ENCODE results near the gene A1CF.

Gene A1CF

DNA sequence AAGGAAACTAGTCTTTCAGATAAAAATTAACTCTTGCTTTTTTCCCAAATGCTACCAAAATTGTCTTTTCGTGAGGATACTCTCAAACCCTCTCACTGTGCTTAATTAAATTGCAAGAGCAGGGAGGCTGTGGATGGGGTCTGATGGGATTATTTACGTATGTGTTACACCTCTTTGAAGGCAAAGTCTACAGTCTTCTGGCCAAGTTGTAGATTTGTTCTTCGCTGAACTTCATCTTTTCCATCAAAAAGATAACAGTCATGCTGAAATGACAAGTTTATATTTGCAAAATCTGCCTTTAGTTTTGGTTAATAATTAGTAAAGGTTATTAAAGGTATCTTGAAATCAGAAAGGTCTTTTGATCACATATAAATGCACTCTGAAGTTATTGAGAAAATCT, 22.7 kb downstream of the A1CF start:
- no peak for DNase-seq (ENCODE audit: low spot score)

DNA sequence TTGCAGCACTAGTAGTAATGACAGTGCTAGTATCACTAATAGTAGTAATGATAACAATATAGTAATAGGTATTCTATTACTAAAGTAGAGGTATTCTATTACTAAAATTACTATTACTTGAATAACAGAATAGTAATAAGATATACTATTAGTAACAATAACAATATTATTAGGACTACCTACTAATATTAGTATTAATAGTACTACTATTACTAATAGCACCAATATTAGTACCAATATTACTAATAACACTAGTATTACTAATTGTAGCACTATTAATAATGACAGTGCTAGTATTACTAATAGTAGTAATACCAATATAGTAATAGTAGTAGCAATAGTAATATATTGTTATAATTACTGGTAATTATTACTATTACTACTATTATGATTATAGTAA, 24.1 kb downstream of the A1CF start:
- no peak for DNase-seq (ENCODE audit: low spot score)

DNA sequence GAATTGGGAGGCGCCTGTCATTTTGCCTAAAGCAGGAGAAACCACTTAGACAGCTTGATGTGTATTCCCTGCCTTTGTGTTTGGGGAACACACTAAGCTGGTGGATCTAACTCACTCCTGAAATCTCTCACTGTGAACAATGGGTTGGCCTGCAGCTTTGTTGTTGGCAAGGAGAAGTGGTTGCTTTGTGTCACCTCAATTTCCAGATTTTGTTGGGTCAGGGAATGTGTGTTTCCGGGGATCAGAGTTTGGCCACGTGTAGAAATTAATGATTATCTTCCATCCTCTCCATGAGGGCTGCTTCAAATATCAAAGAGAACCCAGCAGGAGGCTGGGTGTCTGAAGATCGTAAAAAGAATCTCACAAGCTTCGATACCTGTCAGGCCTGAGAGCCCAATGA, 27.8 kb downstream of the A1CF start:
- DNase-seq (ENCODE audit: low spot score), result no peak

DNA sequence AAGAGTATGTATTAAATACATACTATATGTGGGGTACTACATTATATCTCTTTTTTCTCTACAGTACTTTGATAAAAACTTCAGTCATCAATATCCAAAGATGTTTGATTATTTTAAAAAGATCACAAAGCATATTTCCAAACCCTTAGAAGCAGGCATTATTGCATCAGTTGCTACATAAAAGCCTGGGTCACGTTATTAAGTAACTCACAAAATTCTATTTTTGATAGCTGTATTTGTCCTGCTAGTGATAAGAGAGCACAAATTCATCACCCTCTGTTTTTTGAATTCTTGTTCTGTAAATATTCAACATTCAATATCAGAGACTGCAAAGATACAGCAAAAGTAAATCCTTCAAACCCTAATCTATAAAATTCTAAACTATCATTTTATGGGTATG, 30.0 kb downstream of the A1CF start:
- DNase-seq (ENCODE audit: low spot score), result no peak

DNA sequence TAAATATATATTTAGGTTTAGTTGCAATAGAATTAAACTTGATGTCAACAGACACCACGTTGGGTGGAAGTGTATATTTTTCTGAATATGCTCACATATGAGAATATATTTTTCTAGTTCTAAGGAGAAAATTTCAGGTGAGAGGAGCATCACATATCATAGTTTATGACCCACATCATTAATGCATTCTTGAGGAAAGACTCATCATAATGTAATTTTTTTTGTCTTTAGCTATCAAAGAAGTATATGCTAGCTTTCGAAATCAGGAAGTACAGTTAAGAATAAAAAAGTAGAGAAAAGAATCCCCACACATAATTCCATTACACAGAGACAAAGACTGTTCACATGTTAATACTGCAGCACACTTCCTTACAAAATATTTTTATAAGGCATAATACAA, 30.4 kb downstream of the A1CF start:
- DNase-seq (ENCODE audit: low spot score), result no peak

DNA sequence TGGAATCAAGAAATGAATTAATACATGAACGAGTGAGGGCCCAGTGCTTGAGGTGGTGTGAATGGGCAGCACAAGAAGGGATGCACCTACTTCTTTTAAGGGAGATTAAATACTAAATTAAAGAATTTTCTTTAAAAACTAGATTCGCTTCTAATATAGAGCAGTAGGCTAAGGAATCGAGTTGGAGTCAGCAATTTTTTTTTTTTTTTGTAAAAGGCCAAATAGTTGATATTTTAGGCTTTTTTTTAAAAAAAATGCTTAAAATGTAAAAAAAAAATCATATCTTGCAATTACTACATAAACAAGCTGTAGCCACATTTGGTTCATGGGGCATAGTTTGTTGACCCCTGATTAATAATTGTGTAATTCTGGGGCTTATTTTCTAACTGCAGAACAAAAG, 31.9 kb downstream of the A1CF start:
- DNase-seq (ENCODE audit: low spot score), result no peak

DNA sequence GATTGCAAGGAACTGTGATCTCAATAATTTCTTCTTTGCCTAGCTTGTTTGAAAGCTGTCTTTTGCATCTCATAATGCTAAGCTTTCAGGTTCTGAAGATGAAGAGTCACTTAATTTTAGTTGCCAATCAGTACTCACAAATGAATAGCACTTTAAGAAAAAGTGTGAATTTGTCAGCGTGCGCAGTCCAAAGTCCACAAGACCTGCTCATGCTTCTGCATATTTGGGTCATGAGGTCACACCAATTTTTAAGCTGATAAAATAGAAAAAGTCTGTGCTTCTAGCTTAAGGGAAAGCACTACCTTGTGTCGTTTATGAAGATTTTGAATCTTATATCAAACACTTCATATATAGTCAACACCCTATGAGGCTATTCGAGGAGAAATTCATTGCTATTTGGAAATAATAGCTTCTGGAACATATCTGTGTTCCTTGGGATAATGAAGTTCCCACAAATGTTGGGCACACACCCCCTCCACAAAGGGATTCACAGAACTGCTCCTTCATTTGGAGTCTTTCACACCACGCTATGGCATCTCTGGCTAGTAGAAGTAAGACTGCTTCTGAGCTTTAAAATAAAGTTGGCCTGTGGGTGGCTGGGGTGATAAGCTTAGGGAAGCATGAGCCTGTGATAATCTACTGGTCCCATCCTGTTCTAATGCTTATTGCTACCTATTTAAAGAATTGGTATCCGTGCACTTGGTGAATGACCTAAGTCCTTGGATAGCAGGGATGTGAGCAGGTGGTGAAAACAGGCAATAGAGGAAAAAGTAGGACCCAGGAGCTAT, 33.3 kb downstream of the A1CF start:
- no peak for DNase-seq (ENCODE audit: low spot score)

DNA sequence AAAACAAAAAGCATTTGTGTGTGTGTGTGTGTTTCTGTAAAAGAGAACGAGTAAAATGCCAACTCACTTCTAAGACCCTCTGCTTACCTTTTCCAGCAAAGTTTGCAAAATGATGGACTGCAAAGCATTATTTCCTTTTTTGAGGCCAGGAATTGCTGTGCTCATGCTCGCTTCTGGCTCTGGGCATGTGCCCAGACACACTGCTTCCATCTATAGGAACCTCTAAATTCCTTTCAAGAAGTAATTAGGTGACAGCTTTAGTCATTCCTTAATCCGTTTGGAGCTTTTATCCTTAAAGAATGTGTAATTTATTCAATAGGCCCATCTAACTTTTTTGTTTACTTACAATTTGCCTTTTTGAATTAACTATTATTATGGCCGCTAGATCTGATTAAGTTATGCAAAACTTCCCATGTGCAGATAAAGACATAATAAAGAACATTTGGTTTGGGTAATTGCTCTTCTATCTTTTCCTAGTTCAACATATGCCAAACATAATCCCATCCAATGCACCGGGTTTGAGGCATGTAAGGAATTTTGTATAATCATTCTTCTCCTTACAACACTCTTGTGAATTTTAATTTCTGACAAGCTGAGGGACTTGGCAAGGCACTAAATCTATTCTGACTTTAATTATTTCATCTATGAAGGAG, 34.7 kb downstream of the A1CF start:
- DNase-seq (ENCODE audit: low spot score), result no peak

DNA sequence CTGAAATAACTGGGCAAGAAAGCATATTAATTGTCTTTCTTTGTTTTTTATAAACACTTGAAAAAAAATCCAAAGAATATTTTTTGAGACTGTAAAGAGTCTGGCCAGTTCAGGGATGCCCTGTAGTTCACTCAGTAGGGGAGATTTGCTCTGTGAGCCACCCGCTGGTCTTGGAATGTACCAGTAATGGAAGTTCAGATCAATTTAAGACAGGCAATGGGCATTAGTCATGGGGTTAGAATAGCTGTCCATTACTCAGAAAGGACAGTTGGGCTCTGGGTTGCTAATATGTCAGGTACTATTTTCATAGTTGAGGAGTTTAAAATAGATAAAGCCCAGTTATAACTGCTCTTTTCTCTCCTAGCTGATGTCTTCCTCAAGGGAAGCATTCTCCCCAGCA, 38.7 kb downstream of the A1CF start:
- DNase-seq (ENCODE audit: low spot score), result no peak

DNA sequence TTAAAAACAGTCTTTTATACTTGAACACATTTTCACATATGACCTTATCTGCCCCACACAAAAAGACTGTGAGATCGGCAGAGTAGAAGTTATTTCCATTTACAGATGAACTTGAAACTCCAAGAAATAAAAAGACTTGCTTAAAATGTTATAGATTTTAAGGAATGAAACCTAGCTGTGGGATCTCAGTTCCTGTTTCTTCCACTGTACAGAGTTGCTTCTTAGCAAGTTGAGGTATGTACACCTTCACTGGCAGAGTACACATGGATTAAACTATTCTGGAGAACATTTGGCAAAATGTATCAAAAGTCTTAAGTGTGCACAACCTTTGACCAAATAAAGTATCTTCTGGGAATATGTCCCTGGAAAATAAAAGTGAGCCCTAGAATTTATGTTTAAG, 48.3 kb downstream of the A1CF start:
- no peak for DNase-seq (ENCODE audit: low spot score)

DNA sequence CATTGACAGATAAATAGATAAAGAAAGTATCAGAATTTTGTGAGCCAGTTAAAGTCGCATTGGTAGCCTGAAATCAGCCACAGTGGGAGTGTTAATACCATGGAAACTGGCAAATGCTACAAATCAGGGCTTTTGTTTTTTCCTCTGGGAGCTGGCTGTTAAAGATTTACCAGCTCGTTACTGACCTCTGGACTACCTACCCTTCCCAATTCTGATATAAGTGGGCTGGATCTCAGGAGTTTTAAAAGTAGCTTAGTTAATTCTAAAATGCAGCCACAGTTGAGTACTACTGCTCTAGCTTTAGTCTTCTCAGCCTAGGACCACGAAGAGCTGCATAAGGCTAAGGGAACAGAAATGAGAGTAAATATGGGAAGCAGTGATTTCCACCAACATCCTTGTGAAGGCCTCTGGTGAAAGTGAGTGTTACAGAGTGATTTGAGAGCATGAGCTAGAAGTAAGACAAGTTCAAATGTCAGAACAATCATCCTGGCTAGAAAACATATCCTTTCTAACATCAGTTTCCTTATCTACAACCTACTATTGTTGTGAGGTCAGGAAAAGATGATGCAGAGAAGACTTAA, 53.2 kb downstream of the A1CF start:
- DNase-seq (ENCODE audit: low spot score), result no peak

DNA sequence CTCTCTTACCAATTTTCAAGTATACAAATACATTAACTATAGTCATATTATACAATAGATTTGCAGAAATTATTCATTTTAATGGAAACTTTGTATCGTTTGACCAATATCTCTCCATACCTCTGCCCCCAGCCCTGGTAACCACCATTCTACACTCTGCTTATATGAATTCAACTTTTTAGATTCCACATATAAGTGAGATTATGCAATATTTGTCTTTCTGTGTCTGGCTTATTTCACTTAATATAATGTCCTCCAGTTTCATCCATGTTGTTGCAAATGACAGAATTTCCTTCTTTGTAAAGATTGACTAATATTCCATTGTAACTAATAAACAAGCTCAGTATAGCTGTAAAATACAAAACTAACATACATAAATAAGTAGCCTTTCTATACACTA, 55.4 kb downstream of the A1CF start:
- no peak for DNase-seq (ENCODE audit: low spot score)

DNA sequence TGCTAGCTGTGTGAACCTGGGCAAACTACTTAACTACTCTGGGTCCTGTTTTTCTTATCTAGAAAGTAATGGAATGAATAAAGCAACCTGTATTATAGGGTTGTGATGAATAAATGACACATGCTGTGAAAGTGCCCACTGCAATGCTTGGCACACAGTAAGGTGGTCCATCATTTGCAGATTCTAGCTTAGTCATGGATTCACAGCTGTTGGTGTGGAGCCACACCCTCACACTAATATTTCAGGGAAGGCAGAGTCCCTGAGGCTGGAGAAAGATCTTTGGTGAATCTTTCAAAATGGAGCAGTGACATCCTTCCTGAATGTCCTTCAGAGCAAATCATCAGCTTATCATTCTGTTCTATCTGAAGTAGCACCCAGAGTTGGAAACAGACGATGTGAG, 60.6 kb downstream of the A1CF start:
- no peak for DNase-seq (ENCODE audit: low spot score)

DNA sequence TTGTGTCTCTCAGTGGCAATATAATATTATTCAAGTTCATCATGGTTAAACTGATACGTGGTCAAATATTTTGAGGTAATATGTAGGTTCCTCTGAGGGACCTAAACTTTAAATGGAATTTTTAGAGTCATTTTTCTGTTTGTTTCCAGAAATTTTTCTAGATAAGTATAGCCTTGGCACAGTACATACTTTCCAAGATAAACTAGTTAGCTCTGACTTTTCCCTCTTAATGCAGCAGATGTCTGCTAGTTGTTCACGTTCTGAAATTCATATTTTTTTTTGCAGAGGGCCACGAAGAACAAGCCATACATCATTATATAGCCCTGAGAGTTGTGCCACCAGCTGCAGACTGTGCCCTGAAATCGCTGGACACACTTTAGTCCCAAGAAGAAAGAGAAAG, 61.6 kb downstream of the A1CF start:
- no peak for DNase-seq (ENCODE audit: low spot score)

DNA sequence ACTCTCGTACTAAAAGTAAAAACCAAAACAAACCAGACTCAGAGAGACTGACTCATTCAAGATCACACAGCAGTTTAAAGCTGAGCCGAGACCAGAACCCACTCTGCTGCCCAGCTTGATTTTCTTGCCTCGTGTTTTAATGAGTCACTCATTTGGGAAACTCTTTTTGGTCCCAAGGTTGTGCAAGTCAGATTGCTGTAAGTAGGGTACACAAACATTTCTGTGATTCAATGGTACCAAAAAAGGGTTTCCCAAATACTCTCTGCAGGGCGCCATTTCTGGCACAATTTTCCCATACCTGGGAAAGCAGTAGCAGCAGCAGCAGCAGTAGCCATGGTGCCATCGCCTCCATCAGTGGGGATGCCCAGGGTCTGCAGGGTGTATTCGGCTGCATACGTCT, 75.8 kb downstream of the A1CF start:
- no peak for DNase-seq (ENCODE audit: low spot score)

DNA sequence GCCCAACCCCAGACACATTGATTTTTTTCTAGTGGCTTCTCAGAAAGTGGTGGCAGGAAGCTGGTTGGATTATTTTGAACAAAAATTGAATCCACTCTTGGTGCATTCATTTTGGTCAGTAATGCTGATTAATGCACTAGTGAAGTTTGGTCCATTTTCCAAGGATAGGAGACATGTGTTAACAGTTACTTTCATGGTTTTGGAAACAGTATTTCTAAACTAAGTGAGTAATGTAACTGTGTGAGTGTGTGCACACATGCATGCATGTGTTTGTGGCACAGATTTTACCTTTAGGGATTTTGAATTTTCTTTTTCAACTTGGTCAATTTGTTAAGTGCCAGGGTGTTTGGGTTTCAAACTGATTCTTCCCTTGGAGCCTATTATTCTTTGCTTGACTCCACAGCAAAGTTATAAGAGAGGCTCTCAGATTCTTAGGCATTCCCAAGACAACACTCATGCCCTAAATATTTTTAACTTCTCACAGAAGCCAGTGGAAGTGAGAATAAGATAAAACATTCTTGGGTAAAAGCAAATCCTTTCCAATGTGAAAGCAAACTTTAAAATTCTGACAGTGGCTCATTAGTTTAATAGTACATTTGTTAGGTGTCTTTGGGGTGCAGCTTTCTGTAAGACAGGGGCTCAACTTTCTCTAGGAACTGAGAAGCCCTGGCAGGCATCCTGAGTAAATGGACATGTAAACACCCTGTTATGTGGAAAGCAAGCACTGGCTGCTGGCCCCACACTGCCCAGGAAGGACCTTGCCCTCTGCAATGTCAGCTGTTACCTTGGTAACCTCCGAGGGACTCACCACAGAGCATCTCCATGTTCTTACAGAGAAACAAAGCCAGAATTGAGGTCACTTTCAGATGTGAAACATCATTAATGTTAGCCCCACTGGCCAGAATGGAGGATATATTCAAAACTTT, 77.3 kb downstream of the A1CF start:
- no peak for DNase-seq (ENCODE audit: low spot score)

DNA sequence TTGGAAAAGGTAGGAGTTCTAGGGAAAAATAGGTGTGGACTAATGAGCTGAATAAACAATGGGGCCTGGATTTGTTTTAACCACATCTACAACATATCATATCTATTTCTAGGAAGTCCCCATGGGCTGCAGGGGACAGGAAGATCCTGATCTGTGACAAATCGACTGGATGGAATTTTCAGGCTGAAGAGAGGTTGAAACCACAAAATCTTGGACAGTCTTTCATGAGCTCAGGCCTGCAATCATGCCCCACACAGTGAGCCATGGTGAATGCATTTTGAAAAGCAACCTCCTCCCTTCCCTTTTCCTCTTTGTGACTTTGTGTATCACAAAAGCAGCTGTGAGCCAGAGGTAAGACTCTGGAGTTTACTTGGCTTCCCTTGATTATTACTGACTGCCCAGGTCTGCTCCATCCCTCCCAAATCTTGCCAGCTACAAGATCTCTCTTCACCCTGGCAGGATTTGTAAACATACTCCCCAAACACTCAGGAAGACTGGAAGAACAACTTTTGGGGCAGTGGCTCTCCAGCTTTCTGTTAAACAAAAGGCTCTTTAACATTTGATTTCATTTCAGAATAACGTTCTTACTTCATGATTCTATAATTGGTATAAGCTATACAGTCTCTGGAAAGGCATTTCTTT, 79.3 kb downstream of the A1CF start:
- no peak for DNase-seq (ENCODE audit: low spot score)

DNA sequence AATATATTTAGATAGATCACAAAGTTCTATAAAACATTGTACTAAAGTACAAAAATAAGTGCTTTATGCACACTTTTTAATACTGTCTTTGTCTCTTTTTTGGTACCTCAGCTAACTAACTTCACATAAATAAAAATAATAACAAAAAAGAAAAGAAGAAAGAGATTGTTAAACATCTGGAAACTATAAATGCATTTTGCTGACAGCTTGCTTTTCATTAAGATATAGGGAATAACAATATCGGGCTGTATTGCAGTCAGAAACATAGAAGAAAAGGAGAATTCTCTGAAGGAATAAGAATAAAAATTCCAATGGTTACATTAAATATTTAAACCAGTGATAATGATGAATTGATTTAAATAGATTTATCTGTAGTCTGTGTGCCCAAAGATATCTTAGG, 85.8 kb downstream of the A1CF start:
- no peak for DNase-seq (ENCODE audit: low spot score)

DNA sequence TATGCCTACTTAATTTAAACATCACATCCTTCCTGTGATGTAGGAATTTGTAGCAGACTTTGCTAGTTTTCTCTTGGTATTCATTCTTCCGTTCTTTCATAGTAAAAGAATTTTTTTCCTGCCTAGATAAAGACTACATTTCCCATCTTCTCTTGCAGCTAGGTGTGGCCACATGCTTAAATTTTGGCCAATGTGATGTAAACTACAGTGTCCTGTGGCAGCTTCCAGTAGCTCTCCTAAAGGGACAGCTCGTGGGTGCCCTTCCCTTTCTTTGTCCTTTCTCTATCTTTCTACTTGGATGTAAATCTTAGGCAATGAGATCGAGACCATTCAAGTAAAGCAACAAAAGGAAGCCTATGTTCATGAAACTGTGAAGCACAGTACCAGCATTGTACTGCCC, 87.1 kb downstream of the A1CF start:
- no peak for DNase-seq (ENCODE audit: low spot score)

DNA sequence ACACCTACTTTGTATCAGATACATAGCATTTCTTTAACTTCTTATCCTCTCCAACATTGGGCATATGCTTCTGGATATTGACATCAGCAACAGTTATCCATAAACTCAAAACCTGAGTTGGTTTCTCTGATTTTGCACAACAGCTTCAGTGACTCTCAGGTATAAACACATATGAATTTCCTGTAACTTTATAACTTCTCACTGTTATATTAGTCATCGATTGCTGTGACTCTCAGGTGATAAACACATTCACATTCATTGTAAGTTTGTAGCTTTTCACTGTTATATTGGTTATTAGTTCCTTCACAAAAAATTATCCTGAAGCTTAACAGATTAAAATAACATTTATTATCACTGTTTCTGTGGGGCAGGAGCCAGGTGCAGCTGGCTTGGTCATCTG, 88.7 kb downstream of the A1CF start:
- DNase-seq (ENCODE audit: low spot score), result no peak

DNA sequence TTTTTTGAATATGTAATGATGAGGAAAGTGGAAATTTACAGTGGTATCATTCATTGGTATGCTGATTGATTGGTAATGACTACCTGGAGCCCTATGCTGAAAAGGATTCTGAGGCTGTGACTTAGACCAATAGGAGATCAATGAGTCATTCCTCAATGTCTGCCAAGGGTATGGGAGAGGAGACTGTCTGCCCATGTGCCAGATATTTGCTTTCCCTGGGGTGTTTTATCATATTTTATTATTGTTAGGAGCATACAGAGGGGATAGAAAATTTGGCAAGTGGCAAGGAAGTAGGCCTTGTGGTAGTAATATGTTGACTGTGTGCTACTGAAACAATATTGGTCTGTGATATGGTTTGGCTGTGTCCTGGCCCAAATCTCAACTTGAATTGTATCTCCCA, 90.9 kb downstream of the A1CF start:
- DNase-seq (ENCODE audit: low spot score), result no peak

Data from D341Med (cell line).